GM12874 (cell line): ENCODE measurements around the gene L3MBTL2.

Experiments
- TF ChIP-seq, protein P1 (sequence below): IDR thresholded peaks from 2 replicates; pipeline ENCODE4 v1.5.1; 2011; ENCODE audit warnings: low read depth, mild to moderate bottlenecking, control low read depth, low read length, moderate library complexity; ENCODE audit not compliant: insufficient read depth

Gene L3MBTL2

DNA sequence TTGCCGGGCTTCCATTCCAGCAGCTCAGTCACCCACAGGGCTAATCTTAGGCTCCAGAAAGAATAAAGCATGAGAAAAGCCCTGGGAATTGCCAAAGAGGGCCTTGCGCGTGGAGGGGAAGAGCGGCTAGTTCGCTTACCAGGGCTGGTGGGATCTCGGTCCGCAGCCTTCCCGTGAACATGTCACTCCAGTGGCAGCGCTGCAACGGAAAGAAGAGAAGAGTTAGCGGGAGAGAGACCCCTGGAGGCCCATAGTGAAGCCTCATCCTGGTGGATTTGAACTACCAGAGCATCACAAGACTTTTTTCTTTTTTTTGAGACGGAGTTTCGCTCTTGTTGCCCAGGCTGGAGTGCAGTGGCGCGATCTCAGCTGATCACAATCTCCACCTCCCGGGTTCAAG, 62.8 kb downstream of the L3MBTL2 start:
- TF ChIP-seq, protein P1, sequence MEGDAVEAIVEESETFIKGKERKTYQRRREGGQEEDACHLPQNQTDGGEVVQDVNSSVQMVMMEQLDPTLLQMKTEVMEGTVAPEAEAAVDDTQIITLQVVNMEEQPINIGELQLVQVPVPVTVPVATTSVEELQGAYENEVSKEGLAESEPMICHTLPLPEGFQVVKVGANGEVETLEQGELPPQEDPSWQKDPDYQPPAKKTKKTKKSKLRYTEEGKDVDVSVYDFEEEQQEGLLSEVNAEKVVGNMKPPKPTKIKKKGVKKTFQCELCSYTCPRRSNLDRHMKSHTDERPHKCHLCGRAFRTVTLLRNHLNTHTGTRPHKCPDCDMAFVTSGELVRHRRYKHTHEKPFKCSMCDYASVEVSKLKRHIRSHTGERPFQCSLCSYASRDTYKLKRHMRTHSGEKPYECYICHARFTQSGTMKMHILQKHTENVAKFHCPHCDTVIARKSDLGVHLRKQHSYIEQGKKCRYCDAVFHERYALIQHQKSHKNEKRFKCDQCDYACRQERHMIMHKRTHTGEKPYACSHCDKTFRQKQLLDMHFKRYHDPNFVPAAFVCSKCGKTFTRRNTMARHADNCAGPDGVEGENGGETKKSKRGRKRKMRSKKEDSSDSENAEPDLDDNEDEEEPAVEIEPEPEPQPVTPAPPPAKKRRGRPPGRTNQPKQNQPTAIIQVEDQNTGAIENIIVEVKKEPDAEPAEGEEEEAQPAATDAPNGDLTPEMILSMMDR: no peak

DNA sequence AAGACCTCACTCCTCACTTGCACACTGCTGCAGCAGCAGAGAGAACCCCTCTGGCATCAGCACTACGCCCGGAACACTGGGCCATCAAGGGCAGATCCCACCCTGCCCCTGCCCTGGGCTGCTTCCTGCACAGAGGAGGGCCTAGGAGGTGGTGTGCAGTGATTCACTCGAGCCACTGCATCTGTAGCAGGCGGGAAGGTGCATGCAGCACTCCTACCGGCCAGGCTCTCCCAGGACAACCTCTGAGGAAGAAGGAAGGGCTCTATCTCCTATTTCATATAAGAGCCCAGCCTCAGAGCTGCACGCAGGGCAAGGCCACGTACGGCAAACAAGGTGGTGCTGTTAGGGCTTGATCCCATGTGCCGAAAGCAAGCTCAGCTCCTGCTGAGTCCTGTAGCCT, 66.7 kb downstream of the L3MBTL2 start:
- TF ChIP-seq, protein P1: no peak

DNA sequence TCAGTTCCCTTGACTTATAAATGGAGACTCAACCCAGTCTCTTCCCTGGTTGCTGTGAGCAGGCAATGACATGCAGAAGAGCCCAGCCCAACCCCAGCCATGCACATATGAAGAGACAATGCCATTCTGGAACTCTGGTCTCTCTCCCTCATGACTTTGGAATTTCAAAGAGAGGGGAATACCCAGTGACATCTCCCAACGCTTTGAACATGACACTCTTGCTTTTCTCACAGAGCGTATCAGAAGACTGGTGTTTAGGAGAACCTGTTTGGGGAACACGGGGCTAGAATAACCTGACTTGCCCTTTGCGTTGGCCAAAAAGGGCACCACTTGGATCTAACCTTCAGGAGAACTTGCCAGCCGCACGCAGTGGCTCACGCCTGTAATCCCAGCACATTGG, 68.0 kb downstream of the L3MBTL2 start:
- TF ChIP-seq, protein P1: no peak

DNA sequence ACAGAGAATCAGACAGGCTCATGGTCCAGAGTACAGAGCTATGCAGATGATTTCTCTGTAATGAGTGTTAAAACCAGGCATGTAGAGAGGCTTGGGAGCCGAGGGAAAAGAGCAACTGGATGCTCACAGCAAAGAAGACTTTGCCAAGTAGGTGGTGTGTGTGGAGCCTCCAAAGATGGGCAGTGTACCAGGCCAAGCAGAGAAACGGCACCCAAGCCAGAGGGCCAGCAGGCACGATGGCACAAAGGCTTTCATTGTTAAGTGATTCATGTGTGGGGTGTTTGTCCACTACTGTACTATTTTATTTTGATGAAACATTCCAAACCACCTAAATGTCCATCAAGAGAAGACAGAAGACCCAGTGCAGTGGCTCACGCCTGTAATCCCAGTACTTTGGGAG, 69.7 kb downstream of the L3MBTL2 start:
- TF ChIP-seq, protein P1: no peak

DNA sequence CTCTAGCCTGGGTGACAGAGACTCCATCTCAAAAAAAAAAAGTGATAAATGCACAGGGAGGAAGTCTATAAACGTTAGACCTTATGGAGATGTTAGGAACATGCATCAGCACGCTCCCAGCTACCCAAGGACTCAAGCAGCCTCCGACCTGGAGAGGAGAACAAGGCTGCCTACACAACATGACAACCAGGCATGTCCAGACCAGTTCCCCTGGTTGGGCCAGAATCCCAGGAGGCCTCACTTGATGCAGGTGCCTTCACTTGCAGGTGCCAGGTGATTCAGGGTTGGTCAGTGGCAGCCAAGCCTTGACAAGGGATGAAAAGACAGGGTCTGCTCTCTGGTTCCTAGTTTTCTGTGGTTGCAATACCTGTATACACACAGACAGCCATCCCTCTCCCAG, 75.0 kb downstream of the L3MBTL2 start:
- TF ChIP-seq, protein P1: no peak

DNA sequence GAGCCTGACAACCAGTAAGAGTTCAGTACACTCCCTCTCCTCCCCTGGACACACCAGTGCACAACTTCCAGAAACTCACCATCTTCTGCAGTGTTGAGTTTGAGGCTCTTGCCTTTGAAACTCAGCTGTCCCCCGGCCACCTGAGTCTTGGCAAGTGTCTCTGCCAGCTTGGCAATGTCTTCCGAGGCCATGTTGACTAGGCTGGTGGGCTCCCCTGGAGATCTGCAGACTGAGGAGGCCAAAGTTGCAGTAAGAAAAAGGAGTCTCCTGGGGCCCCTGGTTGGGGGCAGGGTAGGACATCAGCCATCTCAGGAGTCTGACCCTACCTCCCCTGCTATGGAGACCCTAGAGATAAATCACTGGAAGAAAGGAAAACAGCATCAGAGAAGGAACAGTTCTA, 75.7 kb downstream of the L3MBTL2 start:
- TF ChIP-seq, protein P1: no peak
